GM19372 (cell line): ENCODE measurements around the gene SUPT7L.
"Not testable (repeated sequence)": the region's sequence is repeated elsewhere in the genome, so short reads cannot be mapped to it uniquely, and the experiment has no call there.

Experiments used
- ATAC-seq: cut with Tn5 transposase; IDR thresholded peaks from one replicate; pipeline ENCODE4 v1.9.1; 2021; ENCODE audit warnings: mild to moderate bottlenecking, low read depth, moderate library complexity; ENCODE audit not compliant: unreplicated experiment

SUPT7L gene

DNA sequence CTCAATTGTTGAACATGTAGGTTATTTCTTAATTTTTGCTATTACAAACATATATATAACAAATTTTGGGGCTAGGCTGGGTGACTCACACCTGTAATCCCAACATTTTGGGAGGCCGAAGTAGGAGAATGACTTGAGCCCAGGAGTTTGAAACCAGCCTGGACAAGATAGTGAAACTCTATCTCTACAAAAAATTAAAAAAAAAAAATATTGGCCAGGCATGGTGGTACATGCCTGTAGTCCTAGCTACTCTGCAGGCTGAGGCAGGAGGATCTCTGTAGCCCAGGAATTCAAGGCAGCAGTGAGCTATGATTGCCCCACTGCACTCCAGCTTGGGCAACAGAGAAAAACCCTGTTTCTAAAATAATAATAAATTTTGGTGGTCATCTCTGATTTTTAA is 23.8 kb upstream of the SUPT7L start:
- ATAC-seq: no peak

DNA sequence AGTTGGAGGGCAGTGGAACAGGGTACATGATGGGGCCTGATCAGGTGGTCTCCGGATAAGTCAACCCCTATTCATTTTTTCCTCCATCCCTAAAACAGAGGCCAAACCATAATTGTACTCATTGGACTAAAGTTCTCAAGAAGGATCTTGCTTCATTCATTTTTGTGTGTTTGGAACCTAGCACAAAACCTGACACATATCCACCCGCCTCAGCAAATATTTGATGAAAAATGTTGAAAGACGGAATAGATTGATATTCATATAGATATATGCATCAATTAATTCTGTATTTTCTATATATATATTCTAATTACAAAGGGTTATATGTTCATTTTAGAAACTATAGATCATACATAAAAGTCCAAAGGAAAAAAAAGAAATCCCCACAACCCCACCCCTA is 22.2 kb upstream of the SUPT7L start:
- ATAC-seq: no peak

DNA sequence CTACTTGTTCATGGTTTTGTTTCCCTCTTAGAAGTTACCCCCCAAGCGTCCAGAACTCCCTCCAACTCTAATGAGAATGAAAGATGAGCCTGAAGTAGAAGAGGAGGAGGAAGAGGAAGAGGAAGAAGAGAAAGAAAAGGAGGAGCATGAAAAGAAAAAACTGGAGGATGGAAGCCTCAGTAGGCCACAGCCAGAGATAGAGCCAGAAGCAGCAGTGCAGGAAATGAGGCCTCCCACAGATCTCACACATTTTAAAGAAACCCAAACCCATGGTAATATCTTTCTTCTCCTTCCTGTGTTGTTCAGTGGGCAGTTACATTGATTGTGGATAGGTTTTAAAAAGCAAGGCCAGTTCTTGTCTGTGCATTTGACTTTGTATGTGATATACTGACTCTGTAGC is 21.6 kb upstream of the SUPT7L start:
- ATAC-seq: not testable (repeated sequence)

- ATAC-seq: peak; percentile 74
Observed at GRCh38 chr2:27683390-27684071, 20.1 kb upstream of the SUPT7L start.

- ATAC-seq: not testable (repeated sequence)
Observed at GRCh38 chr2:27682334-27682771, 18.9 kb upstream of the SUPT7L start.

DNA sequence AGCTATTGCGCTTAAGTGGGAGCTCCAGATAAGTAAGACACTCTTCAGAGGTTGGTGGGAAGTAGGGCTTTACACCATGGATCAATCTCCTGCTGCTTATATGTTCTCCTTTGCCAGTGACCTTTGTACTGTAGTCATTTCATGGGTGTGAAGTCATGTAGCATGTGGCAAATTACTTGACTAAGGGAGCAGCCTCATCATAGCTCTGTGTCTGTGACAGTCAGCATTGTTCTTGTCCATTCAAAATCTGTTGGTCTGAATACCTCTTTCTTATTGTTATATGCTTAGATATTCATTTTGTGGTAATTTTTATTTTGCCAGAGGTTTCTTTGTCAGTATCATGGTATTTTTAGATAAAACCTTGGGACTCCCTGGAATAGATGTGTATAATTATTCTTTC is 18.4 kb upstream of the SUPT7L start:
- ATAC-seq: no peak

DNA sequence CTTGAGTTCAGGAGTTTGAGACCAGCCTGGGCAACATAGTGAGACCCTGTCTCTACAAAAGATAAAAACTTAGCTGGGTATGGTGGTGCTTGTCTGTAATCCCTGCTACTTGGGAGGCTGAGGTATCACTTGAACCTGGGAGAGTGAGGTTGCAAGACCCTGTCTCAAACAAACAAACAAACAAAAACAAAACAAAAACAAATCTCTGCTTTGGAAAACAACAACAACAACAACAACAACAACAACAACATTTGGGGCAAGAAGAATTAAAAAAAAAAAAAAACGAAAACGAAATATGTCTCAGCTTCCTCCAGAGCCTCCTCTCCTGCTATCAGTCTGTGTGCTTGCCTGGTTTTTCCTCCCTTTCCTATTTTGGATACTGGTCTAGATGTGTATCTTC is 17.2 kb upstream of the SUPT7L start:
- ATAC-seq: no peak

- ATAC-seq: no peak
Observed at GRCh38 chr2:27672723-27673486, 9.5 kb upstream of the SUPT7L start.

GRCh38 chr2:27671235-27671634 is 7.8 kb upstream of the SUPT7L start:
- no peak for ATAC-seq

GRCh38 chr2:27667446-27667845 is 4.0 kb upstream of the SUPT7L start:
- ATAC-seq: no peak

GRCh38 chr2:27664622-27665363 is 1.4 kb upstream of the SUPT7L start:
- ATAC-seq: no peak

DNA sequence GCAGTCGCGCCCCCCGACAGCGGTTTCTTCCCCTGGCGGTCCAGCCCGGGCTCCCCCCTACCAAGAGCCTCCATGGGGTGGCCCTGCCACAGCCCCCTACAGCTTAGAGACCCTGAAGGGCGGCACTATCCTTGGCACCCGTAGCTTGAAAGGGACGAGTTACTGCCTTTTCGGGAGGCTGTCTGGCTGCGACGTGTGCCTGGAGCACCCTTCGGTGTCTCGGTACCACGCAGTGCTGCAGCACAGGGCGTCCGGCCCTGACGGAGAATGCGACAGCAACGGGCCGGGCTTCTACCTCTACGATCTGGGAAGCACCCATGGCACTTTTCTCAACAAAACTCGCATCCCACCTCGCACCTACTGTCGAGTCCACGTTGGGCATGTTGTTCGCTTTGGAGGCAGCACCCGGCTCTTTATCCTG is 750 bp upstream of the SUPT7L start:
- no peak for ATAC-seq

GRCh38 chr2:27661371-27661770 is 2.0 kb downstream of the SUPT7L start:
- no peak for ATAC-seq

DNA sequence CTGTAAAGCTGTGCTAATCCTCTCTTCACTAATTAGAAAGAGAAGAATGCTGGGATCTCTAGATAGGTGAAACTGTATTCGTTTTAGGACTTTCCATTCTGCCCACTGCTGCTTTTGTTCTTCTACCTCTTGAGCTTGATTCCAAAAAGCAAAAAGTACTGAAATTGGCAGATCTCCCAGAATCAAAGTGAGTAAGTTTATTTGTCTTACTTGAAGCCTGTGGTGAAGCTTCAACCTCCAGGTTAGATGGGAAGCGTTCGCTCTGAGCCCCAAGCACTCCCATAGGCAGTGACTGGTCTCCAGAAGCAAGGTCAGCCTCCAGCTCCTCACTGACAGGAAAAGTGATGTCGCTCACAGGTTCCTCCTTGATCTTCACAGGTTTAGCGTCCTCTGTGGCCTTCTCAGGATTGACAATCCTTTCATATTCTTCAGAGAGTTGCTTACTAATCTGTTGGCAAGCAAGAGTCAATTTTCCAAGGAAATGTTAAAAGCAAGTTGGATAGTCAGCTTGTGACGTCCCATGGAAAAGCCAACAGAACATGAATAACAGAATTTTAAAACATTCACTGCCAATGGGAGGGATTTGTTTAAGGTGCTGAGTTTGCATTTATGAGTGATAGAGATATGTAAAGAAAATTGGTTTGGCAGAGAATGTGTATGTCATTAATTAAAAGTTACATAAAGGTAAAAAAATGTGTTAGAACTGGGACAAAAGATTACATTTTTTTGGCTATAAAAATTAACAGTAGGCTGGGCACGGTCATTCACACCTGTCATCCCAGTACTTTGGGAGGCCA is 8.1 kb downstream of the SUPT7L start:
- ATAC-seq: no peak

DNA sequence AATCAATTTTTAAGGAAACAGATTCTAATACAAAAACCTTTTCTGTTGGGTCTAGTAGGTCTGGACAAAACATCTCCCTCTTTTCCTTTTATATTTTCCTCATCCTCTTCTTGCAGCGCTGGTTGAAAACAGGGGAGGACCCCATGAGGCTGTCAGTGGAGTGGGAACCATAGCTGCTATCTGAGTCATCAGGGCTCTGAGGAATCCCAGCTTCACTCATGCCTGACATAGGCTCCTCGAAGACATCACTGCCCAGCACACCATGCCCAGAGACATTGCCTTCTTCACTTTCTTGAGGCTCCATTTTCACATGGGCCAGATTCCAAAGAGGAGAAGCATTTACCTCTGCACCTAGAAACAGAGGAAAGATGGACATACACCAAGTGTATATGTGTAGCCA is 10.0 kb downstream of the SUPT7L start:
- no peak for ATAC-seq

- no peak for ATAC-seq
Observed at GRCh38 chr2:27652790-27653189, 10.6 kb downstream of the SUPT7L start.

GRCh38 chr2:27652341-27652740 is 11.1 kb downstream of the SUPT7L start:
- ATAC-seq: no peak

DNA sequence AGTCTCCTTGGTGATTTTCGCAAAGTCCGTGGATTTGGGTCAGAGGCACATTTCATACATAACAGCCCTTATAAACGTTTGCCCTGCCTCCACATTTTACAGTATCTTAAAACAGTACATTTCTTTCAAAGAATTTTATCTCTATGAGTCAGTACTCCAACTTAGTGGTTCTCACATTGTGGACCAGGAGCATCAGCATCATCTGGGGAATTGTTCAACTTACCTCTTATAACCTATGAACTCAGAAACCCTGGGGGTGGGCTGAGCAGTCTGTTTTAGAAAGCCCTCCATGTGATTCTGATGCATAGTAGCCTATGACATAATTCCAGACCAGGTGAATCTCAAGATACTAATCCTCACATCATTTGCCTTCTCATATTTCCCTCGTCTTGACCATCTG is 12.4 kb downstream of the SUPT7L start:
- ATAC-seq: no peak

DNA sequence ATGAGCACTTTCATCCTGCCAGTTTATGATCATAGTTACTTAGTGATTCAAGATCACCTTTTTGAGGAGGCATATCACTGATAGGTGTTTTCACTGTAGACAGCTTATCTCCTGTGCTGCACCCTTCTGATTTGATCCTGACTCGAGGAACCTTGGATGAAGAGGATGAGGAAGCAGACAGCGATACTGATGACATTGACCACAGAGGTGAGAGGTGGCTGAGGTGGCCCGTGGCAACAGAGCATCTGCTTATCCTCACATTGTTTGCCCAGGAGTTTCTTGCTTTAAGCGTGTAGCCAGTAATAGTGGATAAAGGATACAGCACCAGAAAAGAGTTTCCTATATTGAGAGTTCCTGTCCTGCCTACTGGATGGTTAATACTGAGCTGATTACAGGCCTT is 15.7 kb downstream of the SUPT7L start:
- ATAC-seq: no peak

GRCh38 chr2:27647289-27647688 is 16.1 kb downstream of the SUPT7L start:
- ATAC-seq: no peak

- ATAC-seq: no peak
Observed at GRCh38 chr2:27645197-27645596, 18.2 kb downstream of the SUPT7L start.
